ENCODE measurements around the gene PIP4K2A. TPM values are rescaled to one million over a fixed set of nuclear protein-coding genes. Genes with fewer than 3 reads are reported as not detected.

The PIP4K2A gene
- total and polyA plus RNA-seq, 2 of the 8 experiments (the other 6 are each of a cell fraction or from before 2014, with no cell fraction given), result 19.0 to 60.9 TPM

GRCh38 chr10:22723783-22724182 is 9.4 kb upstream of the PIP4K2A start:
- WGBS, 2 experiments (ENCODE audit: extremely low coverage in 1 of 2, insufficient coverage in 1 of 2, insufficient read length in 1 of 2, insufficient replicate concordance in 2 of 2, low coverage in 1 of 2, low lambda C conversion rate in 2 of 2, missing lambda C conversion rate in 1 of 2), result 89% methylated on average over 5 of the region's 6 CpGs; no CpG with 5 or more reads in 1 of the 2 experiments
- TF ChIP-seq, protein P1, sequence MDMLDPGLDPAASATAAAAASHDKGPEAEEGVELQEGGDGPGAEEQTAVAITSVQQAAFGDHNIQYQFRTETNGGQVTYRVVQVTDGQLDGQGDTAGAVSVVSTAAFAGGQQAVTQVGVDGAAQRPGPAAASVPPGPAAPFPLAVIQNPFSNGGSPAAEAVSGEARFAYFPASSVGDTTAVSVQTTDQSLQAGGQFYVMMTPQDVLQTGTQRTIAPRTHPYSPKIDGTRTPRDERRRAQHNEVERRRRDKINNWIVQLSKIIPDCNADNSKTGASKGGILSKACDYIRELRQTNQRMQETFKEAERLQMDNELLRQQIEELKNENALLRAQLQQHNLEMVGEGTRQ (IDR thresholded peaks at IDR 0.05; ENCODE audit: low read length), result no peak
- TF ChIP-seq EP300 (IDR thresholded peaks at IDR 0.05; ENCODE audit: borderline replicate concordance in 1 of 2, low read depth in 2 of 2, low read length in 2 of 2) (no peak), BACH1 (IDR thresholded peaks at IDR 0.05; ENCODE audit: low read length) (no peak), TAF7 (optimal IDR thresholded peaks at IDR 0.05; ENCODE audit: borderline replicate concordance, low read depth, low read length) (no peak), RAD21 (IDR thresholded peaks at IDR 0.05 in 1 of 2, conservative IDR thresholded peaks at IDR 0.05 in 1 of 2; ENCODE audit: low read depth in 2 of 2, low read length in 2 of 2) (no peak), BRCA1 (IDR thresholded peaks at IDR 0.05; ENCODE audit: low read depth, low read length) (no peak), MAX (IDR thresholded peaks at IDR 0.05) (no peak), SRF (IDR thresholded peaks at IDR 0.05; ENCODE audit: low read depth, low read length) (no peak), EGR1 (IDR thresholded peaks at IDR 0.05; ENCODE audit: borderline replicate concordance, low read depth, low read length) (no peak), GTF2F1 (IDR thresholded peaks at IDR 0.05; ENCODE audit: borderline replicate concordance, low read depth, low read length) (no peak), CBX8 (IDR thresholded peaks at IDR 0.05; ENCODE audit: borderline replicate concordance, low read depth, low read length) (no peak), RNF2 (IDR thresholded peaks at IDR 0.05; ENCODE audit: borderline replicate concordance, low read depth, low read length, missing control alignments, poor library complexity, severe bottlenecking) (no peak)

More at GRCh38 chr10:22723783-22724182, 9.4 kb upstream of the PIP4K2A start:
- Histone ChIP-seq H3K23ac (ENCODE audit: insufficient read length) (no peak overlapping the region), H2BK5ac (ENCODE audit: low read depth, low read length) (no peak overlapping the region), H3K4me1 (replicated peaks in 1 of 4; ENCODE audit: control insufficient read depth in 3 of 4, insufficient read depth in 4 of 4, low read length in 3 of 4) (peaks cover 0 to 3% (median 0%) of the 10 kb centered on the region in 4 experiments; a peak in 1 of 7 replicates), H4K5ac (ENCODE audit: insufficient read length, low read depth, low read length) (no peak overlapping the region), H3K23me2 (ENCODE audit: low read depth, low read length) (no peaks in the 10 kb centered on the region), H3K9ac (replicated peaks in 1 of 4; ENCODE audit: extremely low read depth in 1 of 4, low read depth in 3 of 4, low read length in 3 of 4) (no peak overlapping the region), H3K14ac (ENCODE audit: insufficient read length) (no peak overlapping the region), H4K91ac (replicated peaks; ENCODE audit: insufficient read length, low read length) (no peak overlapping the region), H2AFZ (ENCODE audit: low read length) (no peak overlapping the region), H4K20me1 (replicated peaks in 1 of 2; ENCODE audit: control insufficient read depth in 1 of 2, insufficient read depth in 2 of 2, low read length in 2 of 2) (no peaks in the 10 kb centered on the region), H3K4ac (replicated peaks; ENCODE audit: insufficient read length, low read depth, low read length) (no peak overlapping the region), H3K9me3 (ENCODE audit: insufficient read depth in 2 of 2, low read depth in 1 of 2, low read length in 1 of 2) (no peaks in the 10 kb centered on the region), H4K8ac (ENCODE audit: extremely low read depth, insufficient read depth, low read length) (no peak overlapping the region; the same call in 1 of the 2 replicates), H3K79me2 (ENCODE audit: control insufficient read depth in 1 of 2, insufficient read depth in 2 of 2, low read length in 2 of 2) (no peaks in the 10 kb centered on the region), H2BK120ac (replicated peaks; ENCODE audit: low read depth, low read length) (no peak overlapping the region), H3K27ac (ENCODE audit: low read depth, low read length) (no peak overlapping the region), H3K4me2 (ENCODE audit: insufficient read depth in 1 of 2, low read depth in 2 of 2, low read length in 2 of 2) (no peak overlapping the region), H3K36me3 (ENCODE audit: control insufficient read depth in 2 of 4, insufficient read depth in 4 of 4, low read length in 3 of 4) (no peaks in the 10 kb centered on the region), H3K56ac (replicated peaks; ENCODE audit: insufficient read length, low read depth, low read length) (no peak overlapping the region), H2BK15ac (ENCODE audit: low read length) (no peak overlapping the region), H3K4me3 (ENCODE audit: extremely low read depth in 1 of 4, insufficient read depth in 2 of 4, low read depth in 3 of 4, low read length in 4 of 4) (no peak overlapping the region), H3K79me1 (ENCODE audit: low read depth, low read length) (no peaks in the 10 kb centered on the region; the same call in 1 of the 2 replicates), H3K18ac (ENCODE audit: extremely low read depth, low read length) (no peak overlapping the region), H2AK5ac (ENCODE audit: low read depth, low read length) (no peak overlapping the region), H2BK20ac (ENCODE audit: low read length) (no peak overlapping the region), H2BK12ac (ENCODE audit: low read depth, low read length) (no peak overlapping the region), H3K27me3 (replicated peaks in 1 of 4; ENCODE audit: control insufficient read depth in 3 of 4, extremely low read depth in 1 of 4, insufficient read depth in 3 of 4, low read length in 3 of 4) (no peaks in the 10 kb centered on the region)
- ChIA-PET POLR2A (ENCODE audit: partially characterized antibody) (interaction anchor here (0.9 kb wide), 1 partner anchor 8 kb away, joined by 3 read pairs; no protein-coding TSS in a partner anchor), CTCF (ENCODE audit: partially characterized antibody) (interaction anchor here (0.6 kb wide), 1 partner anchor 265 kb away, joined by 3 read pairs; no protein-coding TSS in a partner anchor)
- FAIRE-seq (no peak), DNase-seq (ENCODE audit: low read depth in 1 of 2, low spot score in 2 of 2) (no peak)

Measured in H1 (cell line).